Measurements from ENCODE around the gene TBXA2R. TPM values are rescaled to one million over a fixed set of nuclear protein-coding genes. Genes with fewer than 3 reads are reported as not detected.
A peak's percentile ranks its signal among the peaks of the same experiment; 100 is the strongest.
"Not testable (repeated sequence)": the region's sequence is repeated elsewhere in the genome, so short reads cannot be mapped to it uniquely, and the experiment has no call there.

Gene TBXA2R
- total RNA-seq, 1 donor from 2014 or later: 2.4 TPM

GRCh38 chr19:3639479-3639878 lies 32.8 kb upstream of the TBXA2R start:
- no peak for DNase-seq

GRCh38 chr19:3638208-3639193 lies 31.8 kb upstream of the TBXA2R start:
- DNase-seq: no peak

GRCh38 chr19:3637621-3638020 lies 30.9 kb upstream of the TBXA2R start:
- DNase-seq: no peak

- DNase-seq: no peak
Observed at GRCh38 chr19:3636962-3637361, 30.3 kb upstream of the TBXA2R start.

- no peak for DNase-seq
Observed at GRCh38 chr19:3636506-3636905, 29.8 kb upstream of the TBXA2R start.

GRCh38 chr19:3634496-3635045 lies 27.9 kb upstream of the TBXA2R start:
- DNase-seq: no peak

GRCh38 chr19:3633559-3633988 lies 26.9 kb upstream of the TBXA2R start:
- no peak for DNase-seq

- no peak for DNase-seq
Observed at GRCh38 chr19:3632739-3633558, 26.3 kb upstream of the TBXA2R start.

GRCh38 chr19:3632098-3632497 lies 25.4 kb upstream of the TBXA2R start:
- DNase-seq: no peak

GRCh38 chr19:3631053-3631861 lies 24.6 kb upstream of the TBXA2R start:
- DNase-seq: no peak

GRCh38 chr19:3628766-3629165 lies 22.1 kb upstream of the TBXA2R start:
- DNase-seq: not testable (repeated sequence)

- no peak for DNase-seq
Observed at GRCh38 chr19:3627351-3627723, 20.7 kb upstream of the TBXA2R start.

- DNase-seq: peak; percentile 99
Observed at GRCh38 chr19:3626473-3627350, 20.0 kb upstream of the TBXA2R start, which contains the start of gene CACTIN. Gene CACTIN (minus strand): TSS chr19:3626790. CDS start chr19:3626762, 28 bp downstream.

- DNase-seq: no peak
Observed at GRCh38 chr19:3625996-3626472, 19.4 kb upstream of the TBXA2R start.

GRCh38 chr19:3623716-3624115 lies 17.0 kb upstream of the TBXA2R start:
- DNase-seq: no peak

- DNase-seq: no peak
Observed at GRCh38 chr19:3622224-3622623, 15.5 kb upstream of the TBXA2R start.

- DNase-seq: no peak
Observed at GRCh38 chr19:3621689-3622088, 15.0 kb upstream of the TBXA2R start.

GRCh38 chr19:3620817-3621547 lies 14.3 kb upstream of the TBXA2R start:
- no peak for DNase-seq

GRCh38 chr19:3620145-3620816 lies 13.6 kb upstream of the TBXA2R start:
- no peak for DNase-seq

All from tongue (tissue), 2 donors.